Nasal cavity respiratory epithelium epithelial cell of viscerocranial mucosa (primary cell): Measurements from ENCODE around the gene OBP2B. TPM values are rescaled to one million over a fixed set of nuclear protein-coding genes. Genes with fewer than 3 reads are reported as not detected.

Experiments
- total RNA-seq: library from RNA; depleted of rRNA; stranded (reverse); fragments of >200 nt; gene quantifications from 2 replicates; pipeline ENCODE4 v1.2.3, GENCODE V29; 2014

The OBP2B gene, protein sequence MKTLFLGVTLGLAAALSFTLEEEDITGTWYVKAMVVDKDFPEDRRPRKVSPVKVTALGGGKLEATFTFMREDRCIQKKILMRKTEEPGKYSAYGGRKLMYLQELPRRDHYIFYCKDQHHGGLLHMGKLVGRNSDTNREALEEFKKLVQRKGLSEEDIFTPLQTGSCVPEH
- total RNA-seq, result not detected in 2 replicates

DNA sequence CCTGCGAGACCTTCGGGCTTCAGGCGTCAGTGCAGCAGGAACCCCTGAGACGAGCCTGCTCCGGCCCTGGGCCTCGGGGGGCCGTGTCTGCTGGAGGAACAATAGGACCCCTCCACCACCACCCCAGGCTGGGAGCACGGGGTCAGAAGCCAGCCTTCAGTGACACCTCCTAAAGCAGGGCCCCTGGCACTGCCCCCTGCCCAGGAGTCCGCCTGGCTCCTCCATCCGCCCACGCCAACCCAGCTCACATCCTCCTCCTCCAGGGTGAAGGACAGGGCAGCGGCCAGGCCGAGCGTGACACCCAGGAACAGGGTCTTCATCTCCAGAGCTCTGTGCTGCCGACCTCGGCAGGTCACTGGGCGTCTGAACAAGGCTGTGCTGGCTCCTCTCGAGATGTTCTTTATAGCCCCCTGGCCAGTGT, at the start of gene OBP2B:
Gene OBP2B, minus strand, starts transcription at position 371 of the 421 bp plus-strand sequence. Its CDS starts 51 bp downstream, at position 320.

DNA sequence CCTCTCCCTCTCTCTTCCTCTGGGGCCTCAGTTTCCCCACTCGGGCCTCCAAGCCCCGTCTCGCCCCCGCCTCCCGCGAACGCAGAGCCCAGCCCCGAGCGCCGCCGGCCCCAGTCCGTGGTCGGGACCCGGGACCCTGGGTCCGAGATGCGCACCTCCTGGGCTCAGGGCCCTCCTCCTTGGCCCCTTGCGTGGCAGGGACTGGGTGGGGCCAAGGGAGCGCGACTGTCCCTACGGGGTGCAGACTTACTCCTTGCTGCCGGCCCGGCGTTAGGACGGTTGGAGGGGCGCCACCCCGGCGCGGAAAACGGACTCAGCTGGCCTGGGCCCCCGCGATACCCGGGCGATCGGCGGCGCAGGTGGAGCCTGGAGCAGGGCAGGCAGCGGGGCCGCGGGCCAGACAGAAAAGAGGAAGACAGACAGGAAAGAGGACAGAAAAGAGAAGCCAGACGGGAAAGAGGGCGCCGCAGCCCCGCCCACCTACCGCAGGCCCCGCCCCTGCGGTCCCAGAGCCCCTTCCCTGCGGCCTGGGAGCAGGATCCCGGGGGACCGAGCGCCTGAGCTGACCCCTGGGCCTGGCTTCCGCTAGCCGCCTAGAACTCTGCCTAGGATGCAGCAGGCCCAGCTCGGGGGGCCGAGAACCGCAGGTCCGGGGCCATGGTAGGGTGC, 45.4 kb downstream of the OBP2B start, which contains the start of gene GBGT1:
Gene GBGT1, minus strand, starts transcription at position 411 of the 669 bp plus-strand sequence. CDS start 1,502 bp downstream, outside the sequence.

Other genes starting within 250 kb of the OBP2B start
- not detected in 2 replicates for gene GFI1B, start 230.6 kb downstream of the OBP2B start, total RNA-seq
- gene GTF3C5, start 178.3 kb downstream of the OBP2B start, total RNA-seq, result 25.6 and 32.1 TPM in 2 replicates
- 0.34 and 5.8 TPM in 2 replicates for gene CEL, start 147.3 kb downstream of the OBP2B start, total RNA-seq
- gene RALGDS, start 88.0 kb downstream of the OBP2B start, total RNA-seq, result 15.4 and 35.7 TPM in 2 replicates
- 0.34 and 2.1 TPM in 2 replicates for gene GBGT1, start 45.3 kb downstream of the OBP2B start, total RNA-seq
- gene ABO, start 66.0 kb upstream of the OBP2B start, total RNA-seq, result 0.14 TPM in 1 of 2 replicates, not detected in the other
- 9.2 and 23.6 TPM in 2 replicates for gene SURF6, start 126.9 kb upstream of the OBP2B start, total RNA-seq
- 17.1 and 22.8 TPM in 2 replicates for gene MED22, start 138.9 kb upstream of the OBP2B start, total RNA-seq
- 1,202 and 2,134 TPM in 2 replicates for gene RPL7A, start 139.0 kb upstream of the OBP2B start, total RNA-seq
- gene SURF1, start 147.2 kb upstream of the OBP2B start, total RNA-seq, result 16.4 and 44.1 TPM in 2 replicates
- 36.0 and 64.9 TPM in 2 replicates for gene SURF2, start 147.3 kb upstream of the OBP2B start, total RNA-seq
- gene SURF4, start 166.8 kb upstream of the OBP2B start, total RNA-seq, result 239 and 361 TPM in 2 replicates
- under 0.01 and 0.07 TPM in 2 replicates for gene STKLD1, start 167.1 kb upstream of the OBP2B start, total RNA-seq
- 29.0 and 39.8 TPM in 2 replicates for gene REXO4, start 208.8 kb upstream of the OBP2B start, total RNA-seq
- 1.4 and 3.8 TPM in 2 replicates for gene ADAMTS13, start 213.1 kb upstream of the OBP2B start, total RNA-seq